Keratinocyte (primary cell): ENCODE results near the gene LSAMP. TPM values are rescaled to one million over a fixed set of nuclear protein-coding genes. Genes with fewer than 3 reads are reported as not detected.

Experiments used
- DNase-seq: peaks from one replicate; pipeline ENCODE4 v3.0.0-alpha.2; 2011; ENCODE audit warnings: low read depth, missing footprints, low spot score
- FAIRE-seq: peaks from 2 replicates; lab custom pipeline; 2011; peaks lifted over from hg19 to GRCh38; lab: Jason Lieb, UNC
- H2AFZ ChIP-seq: 2 replicates; pipeline ENCODE4 v1.6.0; 2012; ENCODE audit warnings: low read length, control low read depth, inconsistent platforms; ENCODE audit not compliant: control insufficient read depth
- H3K27ac ChIP-seq: 2 replicates; pipeline ENCODE4 v1.5.1; 2011; ENCODE audit warnings: low read length; ENCODE audit not compliant: control insufficient read depth, insufficient read depth
- H3K27me3 ChIP-seq: 3 replicates; pipeline ENCODE4 v1.6.0; 2011; ENCODE audit warnings: low read length; ENCODE audit not compliant: control insufficient read depth, insufficient read depth; ENCODE audit errors: extremely low read depth
- H3K36me3 ChIP-seq, 2 experiments: 2 replicates in 1 of 2; 3 replicates in 1 of 2; pipeline ENCODE4 v1.5.1; 2011; ENCODE audit warnings: low read length in 2 of 2, mild to moderate bottlenecking in 1 of 2; ENCODE audit not compliant: control insufficient read depth in 2 of 2, insufficient read depth in 2 of 2; ENCODE audit errors: extremely low read depth in 1 of 2
- H3K4me1 ChIP-seq: 3 replicates; pipeline ENCODE4 v1.5.1; 2011; ENCODE audit warnings: low read length; ENCODE audit not compliant: control insufficient read depth, insufficient read depth; ENCODE audit errors: extremely low read depth
- H3K4me2 ChIP-seq: 3 replicates; pipeline ENCODE4 v1.6.0; 2011; ENCODE audit warnings: low read depth, low read length; ENCODE audit not compliant: control insufficient read depth, insufficient read depth; ENCODE audit errors: extremely low read depth
- H3K4me3 ChIP-seq, 3 experiments: fragments of 200-600 bp in 1 of 3; sonication (generic) in 1 of 3; 2 replicates in 2 of 3; 3 replicates in 1 of 3; pipeline ENCODE4 v1.5.1; 2011 to 2016; ENCODE audit warnings: low read length in 3 of 3, mild to moderate bottlenecking in 3 of 3, control low read depth in 2 of 3, inconsistent platforms in 1 of 3, low read depth in 1 of 3, mixed read lengths in 1 of 3, mixed run types in 1 of 3, moderate library complexity in 1 of 3; ENCODE audit not compliant: control insufficient read depth in 2 of 3, insufficient read depth in 2 of 3; ENCODE audit errors: extremely low read depth in 1 of 3
- H3K79me2 ChIP-seq: 2 replicates; pipeline ENCODE4 v1.6.0; 2012; ENCODE audit warnings: low read length; ENCODE audit not compliant: control insufficient read depth, insufficient read depth
- H3K9ac ChIP-seq: 3 replicates; pipeline ENCODE4 v1.6.0; 2011; ENCODE audit warnings: low read length; ENCODE audit not compliant: control insufficient read depth, insufficient read depth; ENCODE audit errors: extremely low read depth
- H3K9me1 ChIP-seq: 3 replicates; pipeline ENCODE4 v1.6.0; 2011; ENCODE audit warnings: low read length; ENCODE audit not compliant: control insufficient read depth, insufficient read depth; ENCODE audit errors: extremely low read depth
- H3K9me3 ChIP-seq: 2 replicates; pipeline ENCODE4 v1.5.1; 2012; ENCODE audit warnings: low read depth, low read length; ENCODE audit not compliant: control insufficient read depth
- H4K20me1 ChIP-seq: 3 replicates; pipeline ENCODE4 v1.6.0; 2011; ENCODE audit warnings: low read length; ENCODE audit not compliant: control insufficient read depth, insufficient read depth; ENCODE audit errors: extremely low read depth
- EZH2 ChIP-seq: IDR thresholded peaks from one replicate; pipeline ENCODE4 v1.6.1; 2012; ENCODE audit warnings: inconsistent platforms, mild to moderate bottlenecking, low read length, moderate library complexity
- dilution Hi-C: fragments of 300-500 bp; cut with MboI; formaldehyde crosslinking; loops from one replicate; pipeline ENCODE4 v1.7.0; 2020; ENCODE audit warnings: low sequenced_read_pairs; ENCODE audit not compliant: extremely low pct_ligation_motif_present
- polyA plus RNA-seq, 5 experiments: library from polyadenylated mRNA; depleted of rRNA in 3 of 5; stranded (reverse) in 3 of 5; stranded (forward) in 1 of 5; unstranded in 1 of 5; fragments of >200 nt; gene quantifications; 1 replicate in 1 of 5; 2 replicates in 3 of 5; 3 replicates in 1 of 5; pipeline versions ENCODE4 v1.2.1 to v1.2.3, GENCODE V29; 2011 to 2012; ENCODE audit warnings: missing spikeins in 2 of 5, low read depth in 1 of 5, low replicate concordance in 1 of 5
- TF ChIP-seq, protein P1 (sequence below), 3 experiments: IDR thresholded peaks in 1 of 3; conservative IDR thresholded peaks in 1 of 3; optimal IDR thresholded peaks in 1 of 3; 2 replicates in 2 of 3; 3 replicates in 1 of 3; pipeline versions ENCODE3 to v1.5.1; 2011; ENCODE audit warnings: low read length in 3 of 3, mild to moderate bottlenecking in 3 of 3, moderate library complexity in 2 of 3, control low read depth in 1 of 3, inconsistent platforms in 1 of 3; ENCODE audit not compliant: insufficient read depth in 2 of 3; ENCODE audit errors: extremely low read depth in 1 of 3

The LSAMP gene
- polyA plus RNA-seq, 1 donor (not counting 4 experiments of a cell fraction or from before 2014, with no cell fraction given) = 0.12 TPM

DNA sequence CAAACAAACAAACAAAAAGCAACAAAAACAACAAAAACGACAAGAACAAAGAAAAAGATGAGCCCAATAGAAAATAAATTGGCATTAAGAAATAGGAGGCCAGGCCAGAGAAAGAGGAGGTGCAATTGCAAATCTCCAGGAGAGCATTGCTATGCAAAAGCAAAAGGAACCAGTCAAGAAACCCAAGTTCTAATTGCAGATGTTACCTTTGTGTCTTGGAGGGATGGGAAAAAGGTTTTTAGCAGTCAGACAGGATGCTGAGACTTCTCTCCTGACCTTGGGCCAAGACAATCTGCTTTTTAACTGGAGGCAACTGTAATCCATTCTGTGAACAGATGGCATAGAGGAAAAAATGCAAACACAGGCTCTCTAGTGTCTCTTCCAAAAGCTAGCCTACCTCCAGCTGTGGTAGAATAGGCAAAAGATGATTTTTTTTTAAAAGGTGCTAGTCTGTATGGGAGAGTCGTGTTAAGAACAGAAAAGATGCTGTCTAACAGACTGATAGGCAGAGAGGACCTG is 56.4 kb downstream of the LSAMP start:
- Histone ChIP-seq H2AFZ (no peak overlapping the region), H3K36me3 (no peaks in the 10 kb centered on the region), H3K4me3 (no peak overlapping the region), H3K9me3 (peaks cover 2% of the 10 kb centered on the region), H3K27ac (no peak overlapping the region), H3K9ac (no peak overlapping the region), H3K4me1 (no peaks in the 10 kb centered on the region), H3K4me2 (no peak overlapping the region), H3K9me1 (no peaks in the 10 kb centered on the region), H4K20me1 (no peaks in the 10 kb centered on the region), H3K79me2 (no peaks in the 10 kb centered on the region), H3K27me3 (no peaks in the 10 kb centered on the region)
- TF ChIP-seq EZH2 = no peak
- TF ChIP-seq, protein P1, sequence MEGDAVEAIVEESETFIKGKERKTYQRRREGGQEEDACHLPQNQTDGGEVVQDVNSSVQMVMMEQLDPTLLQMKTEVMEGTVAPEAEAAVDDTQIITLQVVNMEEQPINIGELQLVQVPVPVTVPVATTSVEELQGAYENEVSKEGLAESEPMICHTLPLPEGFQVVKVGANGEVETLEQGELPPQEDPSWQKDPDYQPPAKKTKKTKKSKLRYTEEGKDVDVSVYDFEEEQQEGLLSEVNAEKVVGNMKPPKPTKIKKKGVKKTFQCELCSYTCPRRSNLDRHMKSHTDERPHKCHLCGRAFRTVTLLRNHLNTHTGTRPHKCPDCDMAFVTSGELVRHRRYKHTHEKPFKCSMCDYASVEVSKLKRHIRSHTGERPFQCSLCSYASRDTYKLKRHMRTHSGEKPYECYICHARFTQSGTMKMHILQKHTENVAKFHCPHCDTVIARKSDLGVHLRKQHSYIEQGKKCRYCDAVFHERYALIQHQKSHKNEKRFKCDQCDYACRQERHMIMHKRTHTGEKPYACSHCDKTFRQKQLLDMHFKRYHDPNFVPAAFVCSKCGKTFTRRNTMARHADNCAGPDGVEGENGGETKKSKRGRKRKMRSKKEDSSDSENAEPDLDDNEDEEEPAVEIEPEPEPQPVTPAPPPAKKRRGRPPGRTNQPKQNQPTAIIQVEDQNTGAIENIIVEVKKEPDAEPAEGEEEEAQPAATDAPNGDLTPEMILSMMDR (optimal IDR thresholded peaks at IDR 0.05 in 1 of 3, IDR thresholded peaks at IDR 0.05 in 1 of 3, conservative IDR thresholded peaks at IDR 0.05 in 1 of 3; ENCODE audit: extremely low read depth in 1 of 3, insufficient read depth in 2 of 3, low read length in 3 of 3) = no peak
- FAIRE-seq (no peak), DNase-seq (no peak)
- dilution Hi-C loops = no loop called here

DNA sequence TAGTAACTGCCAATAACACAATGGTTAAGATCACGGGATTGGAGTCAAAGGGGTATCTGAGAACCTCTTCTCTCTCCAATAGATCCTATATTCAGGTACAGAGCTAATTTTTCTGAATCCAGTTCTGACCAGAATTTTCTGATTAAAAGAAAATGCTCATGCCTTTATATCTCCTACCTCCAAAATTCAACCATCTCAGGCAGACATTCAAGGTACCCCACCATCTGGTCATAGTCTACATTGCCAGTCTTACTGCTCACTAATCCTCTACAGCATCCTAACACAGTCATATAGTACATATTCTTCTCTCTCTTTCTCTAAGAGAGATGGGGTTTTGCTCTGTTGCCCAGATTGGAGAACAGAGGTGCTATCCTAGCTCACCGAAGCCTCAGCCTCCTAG is 59.1 kb downstream of the LSAMP start:
- Histone ChIP-seq H2AFZ (no peak overlapping the region), H4K20me1 (no peaks in the 10 kb centered on the region), H3K4me3 (no peak overlapping the region), H3K9me3 (no peaks in the 10 kb centered on the region), H3K9me1 (no peaks in the 10 kb centered on the region), H3K27me3 (no peaks in the 10 kb centered on the region), H3K4me2 (no peak overlapping the region), H3K36me3 (no peaks in the 10 kb centered on the region), H3K27ac (no peak overlapping the region), H3K79me2 (no peaks in the 10 kb centered on the region), H3K9ac (no peak overlapping the region), H3K4me1 (no peaks in the 10 kb centered on the region)
- dilution Hi-C loops = no loop called here
- DNase-seq (no peak), FAIRE-seq (no peak)
- no peak for TF ChIP-seq EZH2
- TF ChIP-seq, protein P1 (optimal IDR thresholded peaks at IDR 0.05 in 1 of 3, IDR thresholded peaks at IDR 0.05 in 1 of 3, conservative IDR thresholded peaks at IDR 0.05 in 1 of 3; ENCODE audit: extremely low read depth in 1 of 3, insufficient read depth in 2 of 3, low read length in 3 of 3) = no peak
